Caco-2 (cell line): ENCODE measurements around the gene RCAN1. TPM values are rescaled to one million over a fixed set of nuclear protein-coding genes. Genes with fewer than 3 reads are reported as not detected.

ENCODE experiments used
- BruUV-seq: library from RNA; stranded (reverse); fragments of 400-500 nt; replicated peaks from 2 replicates; lab custom pipeline; 2021; lab: Mats Ljungman, UMichigan
- CTCF ChIA-PET: fragments of 300-600 bp; sonication (Branson Sonifier 250); formaldehyde crosslinking; loops from one replicate; lab custom pipeline; 2022; ENCODE audit warnings: antibody characterized with exemption; lab: Charles Lee
- POLR2A ChIA-PET: fragments of 300-600 bp; sonication (Branson Sonifier 250); formaldehyde crosslinking; loops from one replicate; lab custom pipeline; 2022; ENCODE audit warnings: antibody characterized with exemption; lab: Charles Lee
- DNase-seq, 2 experiments: peaks; one replicate each; pipeline versions ENCODE4 v3.0.0 to v3.0.0-alpha.2; 2020 to 2022
- H3K27me3 ChIP-seq: replicated peaks from 2 replicates; pipeline ENCODE4 v1.6.0; 2011; ENCODE audit warnings: low read length; ENCODE audit not compliant: control insufficient read depth, insufficient read depth
- H3K36me3 ChIP-seq: 2 replicates; pipeline ENCODE4 v1.5.1; 2011; ENCODE audit warnings: low read length; ENCODE audit not compliant: control insufficient read depth, insufficient read depth
- H3K4me1 ChIP-seq: fragments of 250-450 bp; sonication (Bioruptor Pico); 2 replicates; pipeline ENCODE4 v1.5.1; 2020; ENCODE audit warnings: mild to moderate bottlenecking
- H3K4me3 ChIP-seq: 2 replicates; pipeline ENCODE4 v1.5.1; 2011; ENCODE audit warnings: low read depth, mild to moderate bottlenecking, control low read depth, low read length
- H3K9me3 ChIP-seq: fragments of 250-450 bp; sonication (Bioruptor Pico); 2 replicates; pipeline ENCODE4 v1.5.1; 2020; ENCODE audit warnings: mild to moderate bottlenecking, moderate library complexity
- H3K27ac Mint-ChIP-seq: one replicate; pipeline ENCODE4 v1.8.0; 2022; ENCODE audit warnings: mixed read lengths; ENCODE audit not compliant: unreplicated experiment
- H3K27me3 Mint-ChIP-seq: one replicate; pipeline ENCODE4 v1.8.0; 2022; ENCODE audit warnings: mixed read lengths; ENCODE audit not compliant: insufficient read depth, unreplicated experiment
- H3K36me3 Mint-ChIP-seq: one replicate; pipeline ENCODE4 v1.8.0; 2022; ENCODE audit warnings: mild to moderate bottlenecking, mixed read lengths; ENCODE audit not compliant: insufficient read depth, unreplicated experiment
- H3K4me1 Mint-ChIP-seq: one replicate; pipeline ENCODE4 v1.8.0; 2022; ENCODE audit warnings: low read depth, mixed read lengths; ENCODE audit not compliant: unreplicated experiment
- H3K4me3 Mint-ChIP-seq: one replicate; pipeline ENCODE4 v1.8.0; 2022; ENCODE audit warnings: mild to moderate bottlenecking, moderate library complexity, mixed read lengths; ENCODE audit not compliant: unreplicated experiment
- H3K9me3 Mint-ChIP-seq: one replicate; pipeline ENCODE4 v1.8.0; 2022; ENCODE audit warnings: mixed read lengths; ENCODE audit not compliant: unreplicated experiment
- CTCF ChIP-seq, 2 experiments: fragments of 200-600 bp in 1 of 2; IDR thresholded peaks; 1 replicate in 1 of 2; 2 replicates in 1 of 2; pipeline versions ENCODE4 v1.5.1 to v1.8.0; 2011 to 2022; ENCODE audit warnings: antibody characterized with exemption in 1 of 2, control low read depth in 1 of 2, inconsistent platforms in 1 of 2, low read depth in 1 of 2, low read length in 1 of 2, mild to moderate bottlenecking in 1 of 2, moderate library complexity in 1 of 2; ENCODE audit not compliant: insufficient read depth in 1 of 2, severe bottlenecking in 1 of 2, unreplicated experiment in 1 of 2
- intact Hi-C: fragments of 100-400 bp; cut with micrococcal nuclease; formaldehyde crosslinking; loops from one replicate; pipeline ENCODE4 v1.10.0; 2022; ENCODE audit not compliant: unreplicated experiment
- total RNA-seq: library from RNA; stranded (reverse); gene quantifications from 2 replicates; pipeline ENCODE4 v1.2.3, GENCODE V29; 2022

The RCAN1 gene
- total RNA-seq, 1 experiment from 2014 or later, result 29.4 TPM

- no peaks in the 10 kb centered on the region for H3K9me3 ChIP-seq
- no peak for DNase-seq
- H3K27me3 ChIP-seq, result no peaks in the 10 kb centered on the region
- POLR2A ChIA-PET, result no interaction called here
- Mint-ChIP-seq H3K27me3 (peaks cover 8% of the 10 kb centered on the region), H3K4me1 (peaks cover 7% of the 10 kb centered on the region), H3K9me3 (peaks cover 9% of the 10 kb centered on the region), H3K4me3 (no peak overlapping the region), H3K27ac (no peak overlapping the region), H3K36me3 (no peaks in the 10 kb centered on the region)
- BruUV-seq, result no TSS peak
- H3K4me3 ChIP-seq, result no peak overlapping the region
- no peaks in the 10 kb centered on the region for H3K4me1 ChIP-seq
- TF ChIP-seq CTCF (IDR thresholded peaks at IDR 0.05; ENCODE audit: insufficient read depth in 1 of 2, low read depth in 1 of 2, low read length in 1 of 2, severe bottlenecking in 1 of 2, unreplicated experiment in 1 of 2), result no peak
- CTCF ChIA-PET, result no interaction called here
- no peaks in the 10 kb centered on the region for H3K36me3 ChIP-seq
- intact Hi-C loops, result no loop called here
Measured at GRCh38 chr21:34625030-34625593, 10.2 kb upstream of the RCAN1 start.

- no peak overlapping the region for H3K4me3 Mint-ChIP-seq
- TF ChIP-seq CTCF (IDR thresholded peaks at IDR 0.05; ENCODE audit: insufficient read depth in 1 of 2, low read depth in 1 of 2, low read length in 1 of 2, severe bottlenecking in 1 of 2, unreplicated experiment in 1 of 2), result no peak
- POLR2A ChIA-PET, result no interaction called here
- CTCF ChIA-PET, result no interaction called here
- no peaks in the 10 kb centered on the region for H3K36me3 Mint-ChIP-seq
- H3K9me3 ChIP-seq, result no peaks in the 10 kb centered on the region
- no peak overlapping the region for H3K27ac Mint-ChIP-seq
- DNase-seq, result no peak
- H3K27me3 ChIP-seq, result no peaks in the 10 kb centered on the region
- intact Hi-C loops, result no loop called here
- H3K27me3 Mint-ChIP-seq, result peaks cover 8% of the 10 kb centered on the region
- H3K4me1 ChIP-seq, result no peaks in the 10 kb centered on the region
- peaks cover 9% of the 10 kb centered on the region for H3K9me3 Mint-ChIP-seq
- BruUV-seq, result no TSS peak
- H3K4me3 ChIP-seq, result no peak overlapping the region
- H3K36me3 ChIP-seq, result no peaks in the 10 kb centered on the region
- peaks cover 7% of the 10 kb centered on the region for H3K4me1 Mint-ChIP-seq
Measured at GRCh38 chr21:34623516-34623915, 8.6 kb upstream of the RCAN1 start.

- intact Hi-C loops, result no loop called here
- peaks cover 7% of the 10 kb centered on the region for H3K4me1 Mint-ChIP-seq
- no peaks in the 10 kb centered on the region for H3K4me1 ChIP-seq
- no peak overlapping the region for H3K4me3 Mint-ChIP-seq
- no peak overlapping the region for H3K4me3 ChIP-seq
- no peak for DNase-seq
- H3K36me3 Mint-ChIP-seq, result no peaks in the 10 kb centered on the region
- CTCF ChIA-PET, result interaction anchor here (1.1 kb wide), 1 partner anchor 19 kb away, joined by 5 read pairs; no protein-coding TSS in a partner anchor
- POLR2A ChIA-PET, result no interaction called here
- no peaks in the 10 kb centered on the region for H3K9me3 ChIP-seq
- H3K27ac Mint-ChIP-seq, result no peak overlapping the region
- peaks cover 8% of the 10 kb centered on the region for H3K27me3 Mint-ChIP-seq
- BruUV-seq, result no TSS peak
- TF ChIP-seq CTCF (IDR thresholded peaks at IDR 0.05; ENCODE audit: insufficient read depth in 1 of 2, low read depth in 1 of 2, low read length in 1 of 2, severe bottlenecking in 1 of 2, unreplicated experiment in 1 of 2), result no peak
- H3K27me3 ChIP-seq, result no peaks in the 10 kb centered on the region
- peaks cover 9% of the 10 kb centered on the region for H3K9me3 Mint-ChIP-seq
- H3K36me3 ChIP-seq, result no peaks in the 10 kb centered on the region
Measured at GRCh38 chr21:34621434-34622350, 6.8 kb upstream of the RCAN1 start.
